ENCODE measurements around the gene SMIM9.
"Not testable (repeated sequence)": the region's sequence is repeated elsewhere in the genome, so short reads cannot be mapped to it uniquely, and the experiment has no call there.

SMIM9 gene

GRCh38 chrX:154822029-154822428 is 12.4 kb downstream of the SMIM9 start:
- FAIRE-seq (no peak), DNase-seq (ENCODE audit: insufficient read length, low spot score) (no peak)
- no peak for TF ChIP-seq POLR2A (IDR thresholded peaks at IDR 0.05; ENCODE audit: low read depth, low read length)

GRCh38 chrX:154821523-154821922 is 12.9 kb downstream of the SMIM9 start:
- DNase-seq (ENCODE audit: insufficient read length, low spot score): no peak
- no peak for TF ChIP-seq POLR2A (IDR thresholded peaks at IDR 0.05; ENCODE audit: low read depth, low read length)
- no peak for FAIRE-seq

GRCh38 chrX:154819771-154820341 is 14.6 kb downstream of the SMIM9 start:
- no peak for TF ChIP-seq POLR2A (IDR thresholded peaks at IDR 0.05; ENCODE audit: low read depth, low read length)
- FAIRE-seq (no peak), DNase-seq (ENCODE audit: insufficient read length, low spot score) (no peak)

GRCh38 chrX:154818916-154819770 is 15.3 kb downstream of the SMIM9 start:
- FAIRE-seq: no peak
- DNase-seq (ENCODE audit: insufficient read length, low spot score): no peak
- no peak for TF ChIP-seq POLR2A (IDR thresholded peaks at IDR 0.05; ENCODE audit: low read depth, low read length)

- not testable (repeated sequence) for FAIRE-seq; DNase-seq (ENCODE audit: insufficient read length, low spot score)
Observed at GRCh38 chrX:154817048-154817618, 17.3 kb downstream of the SMIM9 start.

- not testable (repeated sequence) for FAIRE-seq; DNase-seq (ENCODE audit: insufficient read length, low spot score)
Observed at GRCh38 chrX:154816326-154816898, 18.1 kb downstream of the SMIM9 start.

GRCh38 chrX:154815274-154815818 is 19.1 kb downstream of the SMIM9 start:
- FAIRE-seq: no peak
- TF ChIP-seq POLR2A (IDR thresholded peaks at IDR 0.05; ENCODE audit: low read depth, low read length): no peak
- DNase-seq (ENCODE audit: insufficient read length, low spot score): no peak

- DNase-seq (ENCODE audit: insufficient read length, low spot score): no peak
- TF ChIP-seq POLR2A (IDR thresholded peaks at IDR 0.05; ENCODE audit: low read depth, low read length): no peak
- no peak for FAIRE-seq
Observed at GRCh38 chrX:154813801-154814200, 20.7 kb downstream of the SMIM9 start.

- FAIRE-seq: no peak
- TF ChIP-seq POLR2A (IDR thresholded peaks at IDR 0.05; ENCODE audit: low read depth, low read length): no peak
Observed at GRCh38 chrX:154812341-154813101, 21.9 kb downstream of the SMIM9 start.

GRCh38 chrX:154809939-154810665 is 24.4 kb downstream of the SMIM9 start:
- no peak for TF ChIP-seq POLR2A (IDR thresholded peaks at IDR 0.05; ENCODE audit: low read depth, low read length)
- FAIRE-seq (no peak), DNase-seq (ENCODE audit: insufficient read length, low spot score) (no peak)

More at GRCh38 chrX:154812341-154813101, 21.9 kb downstream of the SMIM9 start:
- no peak for DNase-seq (ENCODE audit: insufficient read length, low spot score)

- no peak for TF ChIP-seq POLR2A (IDR thresholded peaks at IDR 0.05; ENCODE audit: low read depth, low read length)
- FAIRE-seq: no peak
- no peak for DNase-seq (ENCODE audit: insufficient read length, low spot score)
Observed at GRCh38 chrX:154806837-154807501, 27.5 kb downstream of the SMIM9 start.

GRCh38 chrX:154805696-154806091 is 28.8 kb downstream of the SMIM9 start:
- no peak for DNase-seq (ENCODE audit: insufficient read length, low spot score)
- TF ChIP-seq POLR2A (IDR thresholded peaks at IDR 0.05; ENCODE audit: low read depth, low read length): no peak
- no peak for FAIRE-seq

All from H54 (cell line).